ENCODE measurements around the gene LMO3.

LMO3 gene

GRCh38 chr12:16583969-16584745 is 21.8 kb downstream of the LMO3 start:
- WGBS, 2 experiments, result 90 to 94% methylated on average over 4 of the region's 4 CpGs
- H3K4me3 ChIP-seq (ENCODE audit: insufficient read depth, low read depth, low read length), result no peak overlapping the region
- no peak overlapping the region for H3K27ac ChIP-seq (ENCODE audit: insufficient read depth, low read depth, low read length, poor library complexity, severe bottlenecking)
- H3K4me1 ChIP-seq (ENCODE audit: control insufficient read depth, insufficient read depth, low read length), result no peaks in the 10 kb centered on the region
- H3K9me3 ChIP-seq (ENCODE audit: control insufficient read depth, low read length), result no peaks in the 10 kb centered on the region
- H3K36me3 ChIP-seq (ENCODE audit: control insufficient read depth, insufficient read depth, low read length), result no peaks in the 10 kb centered on the region
- no peaks in the 10 kb centered on the region for H3K27me3 ChIP-seq (ENCODE audit: control insufficient read depth, insufficient read depth, low read length, poor library complexity, severe bottlenecking)

GRCh38 chr12:16581416-16581815 is 24.5 kb downstream of the LMO3 start:
- Histone ChIP-seq H3K4me1 (ENCODE audit: control insufficient read depth, insufficient read depth, low read length) (no peaks in the 10 kb centered on the region), H3K36me3 (ENCODE audit: control insufficient read depth, insufficient read depth, low read length) (no peaks in the 10 kb centered on the region), H3K27ac (ENCODE audit: insufficient read depth, low read depth, low read length, poor library complexity, severe bottlenecking) (no peak overlapping the region), H3K27me3 (ENCODE audit: control insufficient read depth, insufficient read depth, low read length, poor library complexity, severe bottlenecking) (no peaks in the 10 kb centered on the region), H3K9me3 (ENCODE audit: control insufficient read depth, low read length) (no peaks in the 10 kb centered on the region), H3K4me3 (ENCODE audit: insufficient read depth, low read depth, low read length) (no peak overlapping the region)

DNA sequence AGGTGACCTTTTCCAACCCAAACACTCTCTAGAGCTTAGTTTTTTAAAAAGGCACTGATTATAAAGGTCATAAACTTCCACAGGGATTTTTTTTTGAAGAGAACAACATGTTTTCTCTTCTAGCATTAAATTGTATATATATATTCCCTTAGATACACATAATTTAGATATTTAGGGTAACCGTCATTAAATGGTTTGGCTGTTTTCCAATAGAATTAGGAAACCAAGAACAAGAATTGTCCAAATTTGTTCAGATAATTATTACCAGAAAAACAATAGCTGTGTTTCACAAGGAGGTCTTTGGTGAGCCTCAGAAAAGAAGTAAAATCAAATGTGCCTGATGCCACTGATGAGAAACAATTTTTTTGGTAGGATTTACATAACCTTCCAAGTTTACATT is 26.9 kb downstream of the LMO3 start:
- 100% methylated on average over 1 of the region's 1 CpG; no CpG with 5 or more reads in 1 of the 2 experiments for WGBS, 2 experiments
- Histone ChIP-seq H3K4me3 (ENCODE audit: insufficient read depth, low read depth, low read length) (no peak overlapping the region), H3K27me3 (ENCODE audit: control insufficient read depth, insufficient read depth, low read length, poor library complexity, severe bottlenecking) (no peaks in the 10 kb centered on the region), H3K9me3 (ENCODE audit: control insufficient read depth, low read length) (no peaks in the 10 kb centered on the region), H3K36me3 (ENCODE audit: control insufficient read depth, insufficient read depth, low read length) (no peaks in the 10 kb centered on the region), H3K4me1 (ENCODE audit: control insufficient read depth, insufficient read depth, low read length) (no peaks in the 10 kb centered on the region), H3K27ac (ENCODE audit: insufficient read depth, low read depth, low read length, poor library complexity, severe bottlenecking) (no peak overlapping the region)

- H3K36me3 ChIP-seq (ENCODE audit: control insufficient read depth, insufficient read depth, low read length), result no peaks in the 10 kb centered on the region
- peaks cover 3% of the 10 kb centered on the region for H3K4me1 ChIP-seq (ENCODE audit: control insufficient read depth, insufficient read depth, low read length)
- H3K4me3 ChIP-seq (ENCODE audit: insufficient read depth, low read depth, low read length), result no peak overlapping the region
- H3K9me3 ChIP-seq (ENCODE audit: control insufficient read depth, low read length), result no peaks in the 10 kb centered on the region
- no peaks in the 10 kb centered on the region for H3K27me3 ChIP-seq (ENCODE audit: control insufficient read depth, insufficient read depth, low read length, poor library complexity, severe bottlenecking)
- WGBS, 2 experiments, result 63 to 72% methylated on average over 21 of the region's 21 CpGs
- peak overlapping the region; percentile 29 for H3K27ac ChIP-seq (ENCODE audit: insufficient read depth, low read depth, low read length, poor library complexity, severe bottlenecking)
Observed at GRCh38 chr12:16573398-16574077, 32.4 kb downstream of the LMO3 start.

GRCh38 chr12:16568873-16569272 is 37.1 kb downstream of the LMO3 start:
- 92 to 100% methylated on average over 1 of the region's 1 CpG for whole genome bisulfite sequencing, 2 experiments
- no peaks in the 10 kb centered on the region for H3K27me3 ChIP-seq (ENCODE audit: control insufficient read depth, insufficient read depth, low read length, poor library complexity, severe bottlenecking)
- no peaks in the 10 kb centered on the region for H3K36me3 ChIP-seq (ENCODE audit: control insufficient read depth, insufficient read depth, low read length)
- H3K4me1 ChIP-seq (ENCODE audit: control insufficient read depth, insufficient read depth, low read length), result peaks cover 3% of the 10 kb centered on the region
- no peak overlapping the region for H3K4me3 ChIP-seq (ENCODE audit: insufficient read depth, low read depth, low read length)
- H3K27ac ChIP-seq (ENCODE audit: insufficient read depth, low read depth, low read length, poor library complexity, severe bottlenecking), result no peak overlapping the region
- no peaks in the 10 kb centered on the region for H3K9me3 ChIP-seq (ENCODE audit: control insufficient read depth, low read length)

DNA sequence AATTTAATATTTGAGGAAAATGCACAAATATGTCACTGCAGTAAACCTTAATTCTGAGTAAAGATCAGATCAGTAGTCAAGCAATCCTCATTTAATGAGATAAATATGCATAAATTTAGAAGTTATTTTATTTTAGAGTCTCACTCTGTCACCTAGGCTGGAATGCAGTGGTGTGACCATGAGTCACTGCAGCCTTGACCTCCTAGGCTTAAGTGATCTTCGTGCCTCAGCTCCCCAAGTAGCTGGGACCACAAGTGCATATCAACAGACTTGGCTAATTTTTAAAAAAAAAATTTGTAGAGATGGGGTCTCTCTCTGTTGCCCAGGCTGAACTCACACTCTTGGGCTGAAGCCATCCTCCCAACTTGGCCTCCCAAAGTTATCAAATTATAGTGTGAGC is 41.3 kb downstream of the LMO3 start:
- H3K27me3 ChIP-seq (ENCODE audit: control insufficient read depth, insufficient read depth, low read length, poor library complexity, severe bottlenecking), result no peaks in the 10 kb centered on the region
- H3K27ac ChIP-seq (ENCODE audit: insufficient read depth, low read depth, low read length, poor library complexity, severe bottlenecking), result no peak overlapping the region
- no peaks in the 10 kb centered on the region for H3K9me3 ChIP-seq (ENCODE audit: control insufficient read depth, low read length)
- no peaks in the 10 kb centered on the region for H3K36me3 ChIP-seq (ENCODE audit: control insufficient read depth, insufficient read depth, low read length)
- 86 to 97% methylated on average over 1 of the region's 1 CpG for WGBS, 2 experiments
- no peak overlapping the region for H3K4me3 ChIP-seq (ENCODE audit: insufficient read depth, low read depth, low read length)
- no peaks in the 10 kb centered on the region for H3K4me1 ChIP-seq (ENCODE audit: control insufficient read depth, insufficient read depth, low read length)

- H3K9me3 ChIP-seq (ENCODE audit: control insufficient read depth, low read length), result no peaks in the 10 kb centered on the region
- H3K4me1 ChIP-seq (ENCODE audit: control insufficient read depth, insufficient read depth, low read length), result no peaks in the 10 kb centered on the region
- no peak overlapping the region for H3K27ac ChIP-seq (ENCODE audit: insufficient read depth, low read depth, low read length, poor library complexity, severe bottlenecking)
- H3K4me3 ChIP-seq (ENCODE audit: insufficient read depth, low read depth, low read length), result no peak overlapping the region
- no peaks in the 10 kb centered on the region for H3K27me3 ChIP-seq (ENCODE audit: control insufficient read depth, insufficient read depth, low read length, poor library complexity, severe bottlenecking)
- WGBS, 2 experiments, result 83 to 100% methylated on average over 1 to 2 of the region's 3 CpGs
- H3K36me3 ChIP-seq (ENCODE audit: control insufficient read depth, insufficient read depth, low read length), result no peaks in the 10 kb centered on the region
Observed at GRCh38 chr12:16563504-16563903, 42.5 kb downstream of the LMO3 start.

GRCh38 chr12:16562921-16563320 is 43.0 kb downstream of the LMO3 start:
- Histone ChIP-seq H3K27me3 (ENCODE audit: control insufficient read depth, insufficient read depth, low read length, poor library complexity, severe bottlenecking) (no peaks in the 10 kb centered on the region), H3K9me3 (ENCODE audit: control insufficient read depth, low read length) (no peaks in the 10 kb centered on the region), H3K4me1 (ENCODE audit: control insufficient read depth, insufficient read depth, low read length) (no peaks in the 10 kb centered on the region), H3K4me3 (ENCODE audit: insufficient read depth, low read depth, low read length) (no peak overlapping the region), H3K27ac (ENCODE audit: insufficient read depth, low read depth, low read length, poor library complexity, severe bottlenecking) (no peak overlapping the region), H3K36me3 (ENCODE audit: control insufficient read depth, insufficient read depth, low read length) (no peaks in the 10 kb centered on the region)
- WGBS, 2 experiments, result 94 to 96% methylated on average over 6 of the region's 6 CpGs

GRCh38 chr12:16562435-16562834 is 43.5 kb downstream of the LMO3 start:
- WGBS, 2 experiments, result 93 to 98% methylated on average over 3 of the region's 3 CpGs
- no peaks in the 10 kb centered on the region for H3K27me3 ChIP-seq (ENCODE audit: control insufficient read depth, insufficient read depth, low read length, poor library complexity, severe bottlenecking)
- H3K36me3 ChIP-seq (ENCODE audit: control insufficient read depth, insufficient read depth, low read length), result no peaks in the 10 kb centered on the region
- no peaks in the 10 kb centered on the region for H3K4me1 ChIP-seq (ENCODE audit: control insufficient read depth, insufficient read depth, low read length)
- H3K9me3 ChIP-seq (ENCODE audit: control insufficient read depth, low read length), result no peaks in the 10 kb centered on the region
- no peak overlapping the region for H3K27ac ChIP-seq (ENCODE audit: insufficient read depth, low read depth, low read length, poor library complexity, severe bottlenecking)
- no peak overlapping the region for H3K4me3 ChIP-seq (ENCODE audit: insufficient read depth, low read depth, low read length)

DNA sequence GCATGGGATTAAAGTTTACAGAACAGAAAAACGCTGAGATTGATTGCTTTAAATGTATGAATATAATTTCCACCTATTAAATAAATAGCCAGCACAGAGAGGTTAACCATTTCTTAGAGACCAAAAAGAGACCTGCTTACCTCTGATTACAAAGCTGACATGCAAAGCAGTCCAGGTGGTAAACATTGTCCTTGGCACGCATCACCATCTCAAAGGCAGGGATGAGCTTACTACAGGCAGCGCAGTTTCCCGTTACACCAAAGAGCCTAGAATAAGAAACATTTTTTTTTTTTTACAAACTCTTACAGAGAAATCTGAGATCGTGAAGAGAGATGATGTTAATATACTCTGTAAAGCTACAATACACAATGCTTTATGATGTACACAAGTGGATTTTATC is 45.7 kb downstream of the LMO3 start:
- H3K9me3 ChIP-seq (ENCODE audit: control insufficient read depth, low read length), result no peaks in the 10 kb centered on the region
- no peak overlapping the region for H3K27ac ChIP-seq (ENCODE audit: insufficient read depth, low read depth, low read length, poor library complexity, severe bottlenecking)
- 67 to 85% methylated on average over 3 of the region's 5 CpGs for WGBS, 2 experiments
- no peaks in the 10 kb centered on the region for H3K36me3 ChIP-seq (ENCODE audit: control insufficient read depth, insufficient read depth, low read length)
- H3K4me1 ChIP-seq (ENCODE audit: control insufficient read depth, insufficient read depth, low read length), result peaks cover 2% of the 10 kb centered on the region
- no peaks in the 10 kb centered on the region for H3K27me3 ChIP-seq (ENCODE audit: control insufficient read depth, insufficient read depth, low read length, poor library complexity, severe bottlenecking)
- H3K4me3 ChIP-seq (ENCODE audit: insufficient read depth, low read depth, low read length), result no peak overlapping the region
